SK-N-SH treated with all-trans-retinoic acid at 6 μM for 48 hours (cell line): ENCODE measurements around the gene COL3A1.

Experiments
- ATAC-seq: fragments of 200-7000 bp; cut with Tn5 transposase; 3 replicates; pipeline ENCODE4 v1.9.1; 2020; ENCODE audit warnings: mild to moderate bottlenecking, moderate library complexity
- ARNTL ChIP-seq: fragments of 450-650 bp; formaldehyde crosslinking; IDR thresholded peaks from 2 replicates; pipeline ENCODE4 v1.5.0; 2020; ENCODE audit warnings: low read depth, mild to moderate bottlenecking, moderate library complexity, borderline replicate concordance
- BACH2 ChIP-seq: fragments of 250-450 bp; sonication (Bioruptor Pico); IDR thresholded peaks from 2 replicates; pipeline ENCODE4 v1.9.0; 2021; ENCODE audit warnings: mild to moderate bottlenecking, borderline replicate concordance
- CSDC2 ChIP-seq: fragments of 250-450 bp; sonication (Bioruptor Pico); IDR thresholded peaks from 2 replicates; pipeline ENCODE4 v1.5.0; 2020; ENCODE audit warnings: mild to moderate bottlenecking, moderate library complexity
- CSRNP3 ChIP-seq: fragments of 250-450 bp; sonication (Bioruptor Pico); IDR thresholded peaks from 2 replicates; pipeline ENCODE4 v1.5.1; 2021; ENCODE audit warnings: mild to moderate bottlenecking, moderate library complexity
- ESRRG ChIP-seq: fragments of 250-450 bp; sonication (Bioruptor Pico); IDR thresholded peaks from 2 replicates; pipeline ENCODE4 v1.6.1; 2021; ENCODE audit warnings: mild to moderate bottlenecking
- GLIS3 ChIP-seq: fragments of 250-450 bp; sonication (Bioruptor Pico); IDR thresholded peaks from 2 replicates; pipeline ENCODE4 v1.5.0; 2020; ENCODE audit warnings: mild to moderate bottlenecking, moderate library complexity
- ISL1 ChIP-seq: fragments of 250-450 bp; sonication (Bioruptor Pico); IDR thresholded peaks from 2 replicates; pipeline ENCODE4 v2.1.2; 2022; ENCODE audit warnings: mild to moderate bottlenecking, moderate library complexity
- POU6F1 ChIP-seq: fragments of 250-450 bp; sonication (Bioruptor Pico); IDR thresholded peaks from 2 replicates; pipeline ENCODE4 v1.8.0; 2021; ENCODE audit warnings: low read depth, mild to moderate bottlenecking, moderate library complexity, borderline replicate concordance
- PPARA ChIP-seq: fragments of 250-450 bp; sonication (Bioruptor Pico); IDR thresholded peaks from 2 replicates; pipeline ENCODE4 v1.5.0; 2020; ENCODE audit warnings: mild to moderate bottlenecking, borderline replicate concordance
- RARB ChIP-seq: fragments of 250-450 bp; sonication (Bioruptor Pico); IDR thresholded peaks from 2 replicates; pipeline ENCODE4 v1.8.0; 2021; ENCODE audit warnings: mild to moderate bottlenecking, moderate library complexity
- SNAI2 ChIP-seq: fragments of 250-450 bp; sonication (Bioruptor Pico); IDR thresholded peaks from 2 replicates; pipeline ENCODE4 v1.5.0; 2020; ENCODE audit warnings: mild to moderate bottlenecking, moderate library complexity
- TCF4 ChIP-seq: fragments of 250-450 bp; sonication (Bioruptor Pico); IDR thresholded peaks from 2 replicates; pipeline ENCODE4 v1.8.0; 2021; ENCODE audit warnings: mild to moderate bottlenecking, moderate library complexity, borderline replicate concordance
- TOX ChIP-seq: fragments of 250-450 bp; sonication (Bioruptor Pico); IDR thresholded peaks from 2 replicates; pipeline ENCODE4 v1.8.0; 2021; ENCODE audit warnings: mild to moderate bottlenecking, moderate library complexity, borderline replicate concordance
- TSHZ2 ChIP-seq: fragments of 250-450 bp; sonication (Bioruptor Pico); IDR thresholded peaks from 2 replicates; pipeline ENCODE4 v1.5.0; 2020; ENCODE audit warnings: mild to moderate bottlenecking, moderate library complexity
- ZC3H10 ChIP-seq: fragments of 250-450 bp; sonication (Bioruptor Pico); IDR thresholded peaks from 2 replicates; pipeline ENCODE4 v1.5.1; 2021; ENCODE audit warnings: mild to moderate bottlenecking, moderate library complexity
- ZFP3 ChIP-seq: fragments of 250-450 bp; sonication (Bioruptor Pico); IDR thresholded peaks from 2 replicates; pipeline ENCODE4 v1.5.0; 2020; ENCODE audit warnings: mild to moderate bottlenecking, moderate library complexity
- ZFP30 ChIP-seq: fragments of 450-650 bp; formaldehyde crosslinking; IDR thresholded peaks from 2 replicates; pipeline ENCODE4 v1.5.0; 2022; ENCODE audit warnings: mild to moderate bottlenecking, moderate library complexity
- ZNF565 ChIP-seq: fragments of 450-650 bp; formaldehyde crosslinking; conservative IDR thresholded peaks from 2 replicates; pipeline ENCODE4 v1.5.0; 2020; ENCODE audit warnings: low read depth, mild to moderate bottlenecking, moderate library complexity
- ZNF70 ChIP-seq: fragments of 450-650 bp; formaldehyde crosslinking; IDR thresholded peaks from 2 replicates; pipeline ENCODE4 v1.5.0; 2020; ENCODE audit warnings: mild to moderate bottlenecking, moderate library complexity
- ZNF8 ChIP-seq: fragments of 450-650 bp; formaldehyde crosslinking; IDR thresholded peaks from 2 replicates; pipeline ENCODE4 v1.5.0; 2020; ENCODE audit warnings: mild to moderate bottlenecking, moderate library complexity
- TF ChIP-seq, protein P1 (sequence below): fragments of 250-450 bp; sonication (Bioruptor Pico); IDR thresholded peaks from 2 replicates; pipeline ENCODE4 v1.8.0; 2020; ENCODE audit warnings: mild to moderate bottlenecking, moderate library complexity, borderline replicate concordance
- TF ChIP-seq, protein P2 (sequence below): fragments of 250-450 bp; sonication (Bioruptor Pico); IDR thresholded peaks from 2 replicates; pipeline ENCODE4 v1.5.1; 2020; ENCODE audit warnings: low read depth, mild to moderate bottlenecking, moderate library complexity

The COL3A1 gene

GRCh38 chr2:188952901-188953300 is 21.3 kb upstream of the COL3A1 start (continued):
- no peak for TF ChIP-seq TCF4 (CRISPR knock-in tag)
- no peak for TF ChIP-seq ZNF8 (CRISPR knock-in tag)
- TF ChIP-seq ZFP3 (CRISPR knock-in tag) = no peak
- TF ChIP-seq POU6F1 (CRISPR knock-in tag) = no peak

- TF ChIP-seq CSDC2 (CRISPR knock-in tag) (no peak), SNAI2 (CRISPR knock-in tag) (no peak), ZNF8 (CRISPR knock-in tag) (no peak), ZNF565 (CRISPR knock-in tag) (no peak), ESRRG (CRISPR knock-in tag) (no peak), ZNF70 (CRISPR knock-in tag) (no peak), TOX (CRISPR knock-in tag) (no peak), ZFP30 (CRISPR knock-in tag) (no peak), BACH2 (no peak), PPARA (no peak), CSRNP3 (no peak), ARNTL (CRISPR knock-in tag) (no peak), TCF4 (CRISPR knock-in tag) (no peak), ZC3H10 (CRISPR knock-in tag) (no peak), RARB (CRISPR knock-in tag) (no peak)
- TF ChIP-seq, protein P1, sequence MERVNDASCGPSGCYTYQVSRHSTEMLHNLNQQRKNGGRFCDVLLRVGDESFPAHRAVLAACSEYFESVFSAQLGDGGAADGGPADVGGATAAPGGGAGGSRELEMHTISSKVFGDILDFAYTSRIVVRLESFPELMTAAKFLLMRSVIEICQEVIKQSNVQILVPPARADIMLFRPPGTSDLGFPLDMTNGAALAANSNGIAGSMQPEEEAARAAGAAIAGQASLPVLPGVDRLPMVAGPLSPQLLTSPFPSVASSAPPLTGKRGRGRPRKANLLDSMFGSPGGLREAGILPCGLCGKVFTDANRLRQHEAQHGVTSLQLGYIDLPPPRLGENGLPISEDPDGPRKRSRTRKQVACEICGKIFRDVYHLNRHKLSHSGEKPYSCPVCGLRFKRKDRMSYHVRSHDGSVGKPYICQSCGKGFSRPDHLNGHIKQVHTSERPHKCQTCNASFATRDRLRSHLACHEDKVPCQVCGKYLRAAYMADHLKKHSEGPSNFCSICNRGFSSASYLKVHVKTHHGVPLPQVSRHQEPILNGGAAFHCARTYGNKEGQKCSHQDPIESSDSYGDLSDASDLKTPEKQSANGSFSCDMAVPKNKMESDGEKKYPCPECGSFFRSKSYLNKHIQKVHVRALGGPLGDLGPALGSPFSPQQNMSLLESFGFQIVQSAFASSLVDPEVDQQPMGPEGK (CRISPR knock-in tag) = no peak
- no peak for ATAC-seq
Measured at GRCh38 chr2:188956290-188956689, 17.9 kb upstream of the COL3A1 start.

- no peak for ATAC-seq
- no peak for TF ChIP-seq CSRNP3
- TF ChIP-seq, protein P1 (CRISPR knock-in tag) = no peak
- TF ChIP-seq GLIS3 (CRISPR knock-in tag) = no peak
- no peak for TF ChIP-seq ZC3H10 (CRISPR knock-in tag)
Measured at GRCh38 chr2:188956961-188957360, 17.2 kb upstream of the COL3A1 start.

- no peak for ATAC-seq
- TF ChIP-seq TCF4 (CRISPR knock-in tag) (no peak), ZNF565 (CRISPR knock-in tag) (no peak), POU6F1 (CRISPR knock-in tag) (no peak), ISL1 (CRISPR knock-in tag) (no peak), ZNF8 (CRISPR knock-in tag) (no peak), TSHZ2 (no peak), ZNF70 (CRISPR knock-in tag) (no peak), RARB (CRISPR knock-in tag) (no peak), ZFP3 (CRISPR knock-in tag) (no peak), TOX (CRISPR knock-in tag) (no peak), ZFP30 (CRISPR knock-in tag) (no peak), PPARA (no peak)
- TF ChIP-seq, protein P2, sequence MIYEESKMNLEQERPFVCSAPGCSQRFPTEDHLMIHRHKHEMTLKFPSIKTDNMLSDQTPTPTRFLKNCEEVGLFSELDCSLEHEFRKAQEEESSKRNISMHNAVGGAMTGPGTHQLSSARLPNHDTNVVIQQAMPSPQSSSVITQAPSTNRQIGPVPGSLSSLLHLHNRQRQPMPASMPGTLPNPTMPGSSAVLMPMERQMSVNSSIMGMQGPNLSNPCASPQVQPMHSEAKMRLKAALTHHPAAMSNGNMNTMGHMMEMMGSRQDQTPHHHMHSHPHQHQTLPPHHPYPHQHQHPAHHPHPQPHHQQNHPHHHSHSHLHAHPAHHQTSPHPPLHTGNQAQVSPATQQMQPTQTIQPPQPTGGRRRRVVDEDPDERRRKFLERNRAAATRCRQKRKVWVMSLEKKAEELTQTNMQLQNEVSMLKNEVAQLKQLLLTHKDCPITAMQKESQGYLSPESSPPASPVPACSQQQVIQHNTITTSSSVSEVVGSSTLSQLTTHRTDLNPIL (CRISPR knock-in tag) = no peak
Measured at GRCh38 chr2:188957646-188958045, 16.5 kb upstream of the COL3A1 start.
